SJSA1 (cell line): ENCODE results near the gene BLMH. TPM values are rescaled to one million over a fixed set of nuclear protein-coding genes. Genes with fewer than 3 reads are reported as not detected.
"Not testable (repeated sequence)": the region's sequence is repeated elsewhere in the genome, so short reads cannot be mapped to it uniquely, and the experiment has no call there.

ENCODE experiments used
- DNase-seq, 2 experiments: peaks; one replicate each; pipeline ENCODE4 v3.0.0-alpha.2; 2015 to 2020; ENCODE audit warnings: low spot score in 2 of 2, low read depth in 1 of 2
- H3K27ac ChIP-seq: fragments of 250-450 bp; sonication (Bioruptor Pico); 2 replicates; pipeline ENCODE4 v1.5.1; 2020; ENCODE audit warnings: mild to moderate bottlenecking, moderate library complexity
- H3K27me3 ChIP-seq: fragments of 250-450 bp; sonication (Bioruptor Pico); replicated peaks from 2 replicates; pipeline ENCODE4 v1.5.1; 2020; ENCODE audit warnings: mild to moderate bottlenecking, moderate library complexity
- H3K36me3 ChIP-seq: fragments of 250-450 bp; sonication (Bioruptor Pico); 2 replicates; pipeline ENCODE4 v1.5.1; 2020; ENCODE audit warnings: mild to moderate bottlenecking
- H3K4me1 ChIP-seq: fragments of 250-450 bp; sonication (Bioruptor Pico); replicated peaks from 2 replicates; pipeline ENCODE4 v1.6.1; 2021; ENCODE audit warnings: mild to moderate bottlenecking
- H3K4me3 ChIP-seq: fragments of 250-450 bp; sonication (Bioruptor Pico); 2 replicates; pipeline ENCODE4 v1.5.1; 2020; ENCODE audit warnings: mild to moderate bottlenecking
- H3K9me3 ChIP-seq: fragments of 250-450 bp; sonication (Bioruptor Pico); replicated peaks from 2 replicates; pipeline ENCODE4 v1.5.1; 2020; ENCODE audit warnings: mild to moderate bottlenecking
- total RNA-seq: library from RNA; depleted of rRNA; stranded (reverse); fragments of >200 nt; shearing (Covaris generic); gene quantifications from 2 replicates; pipeline ENCODE4 v1.2.3, GENCODE V29; 2014; rRNA removed

BLMH gene
- total RNA-seq, 1 experiment from 2014 or later = 65.7 TPM

GRCh38 chr17:30209930-30210329 lies 81.8 kb downstream of the BLMH start:
- 0 out of 2 replicates have a peak, but pooled peaks cover 3% of the 10 kb centered on the region for H3K27me3 ChIP-seq
- H3K4me1 ChIP-seq = no peaks in the 10 kb centered on the region
- no peaks in the 10 kb centered on the region for H3K36me3 ChIP-seq
- no peak for DNase-seq
- no peak overlapping the region for H3K4me3 ChIP-seq
- no peaks in the 10 kb centered on the region for H3K9me3 ChIP-seq
- H3K27ac ChIP-seq = no peak overlapping the region

DNA sequence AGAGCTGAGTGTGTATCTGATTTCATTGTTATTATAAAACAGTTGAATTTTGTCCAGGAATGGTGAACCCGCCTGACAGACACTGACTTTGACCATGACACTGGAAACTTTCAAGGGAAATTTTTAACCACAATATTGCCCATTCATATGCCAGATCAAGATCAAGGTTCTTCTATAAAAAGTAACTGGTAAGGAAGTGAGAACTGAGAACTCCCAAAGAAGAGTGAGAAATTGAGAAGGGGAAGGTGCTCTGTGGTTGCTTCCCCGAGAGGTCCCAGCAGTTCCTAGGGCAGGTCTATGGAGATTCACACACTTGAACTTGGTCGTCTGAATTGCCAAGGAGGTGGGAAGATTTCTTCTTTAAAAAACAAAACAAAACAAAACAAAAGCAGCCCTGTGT lies 83.5 kb downstream of the BLMH start:
- H3K27ac ChIP-seq = no peak overlapping the region
- no peak overlapping the region for H3K4me3 ChIP-seq
- H3K36me3 ChIP-seq = no peaks in the 10 kb centered on the region
- H3K9me3 ChIP-seq = no peaks in the 10 kb centered on the region
- H3K4me1 ChIP-seq = no peaks in the 10 kb centered on the region
- 0 out of 2 replicates have a peak, but pooled peaks cover 3% of the 10 kb centered on the region for H3K27me3 ChIP-seq
- DNase-seq = no peak

- no peak overlapping the region for H3K27ac ChIP-seq
- no peaks in the 10 kb centered on the region for H3K36me3 ChIP-seq
- DNase-seq = no peak
- no peak overlapping the region for H3K4me3 ChIP-seq
- H3K9me3 ChIP-seq = no peaks in the 10 kb centered on the region
- H3K27me3 ChIP-seq = 0 out of 2 replicates have a peak, but pooled peaks cover 3% of the 10 kb centered on the region
- no peaks in the 10 kb centered on the region for H3K4me1 ChIP-seq
These were observed 84.1 kb downstream of the BLMH start for GRCh38 chr17:30207655-30208054.

DNA sequence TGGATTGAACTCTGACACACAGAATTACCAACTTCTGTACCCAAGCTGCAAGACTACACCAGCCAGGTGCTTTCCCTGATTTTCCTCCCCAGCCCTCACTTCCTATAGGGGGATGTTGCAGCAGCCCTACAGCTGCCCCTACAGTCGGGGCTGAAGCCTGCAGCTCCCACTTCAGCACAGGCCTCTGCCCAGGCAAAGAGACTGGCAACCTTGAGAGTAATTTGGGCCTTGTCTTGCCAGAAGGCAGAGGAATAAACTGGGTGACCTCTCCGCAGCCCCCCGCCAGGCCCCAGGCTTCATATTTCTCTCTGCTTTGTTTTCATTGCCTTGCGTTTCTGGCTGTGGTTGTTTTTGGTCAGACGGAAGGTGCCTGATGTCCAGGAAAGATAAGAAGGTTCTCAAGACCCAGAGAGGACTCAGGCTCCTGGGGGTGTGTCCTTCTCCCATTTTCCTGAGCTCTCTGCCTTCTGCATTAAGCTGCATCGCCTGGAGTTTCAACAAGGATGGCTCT lies 88.2 kb downstream of the BLMH start:
- 0 out of 2 replicates have a peak, but pooled peaks cover 3% of the 10 kb centered on the region for H3K27me3 ChIP-seq
- H3K4me3 ChIP-seq = no peak overlapping the region
- H3K4me1 ChIP-seq = no peaks in the 10 kb centered on the region
- H3K36me3 ChIP-seq = no peaks in the 10 kb centered on the region
- no peak overlapping the region for H3K27ac ChIP-seq
- DNase-seq = no peak
- no peaks in the 10 kb centered on the region for H3K9me3 ChIP-seq

- not testable (repeated sequence) for H3K9me3 ChIP-seq, DNase-seq, H3K27me3 ChIP-seq, H3K36me3 ChIP-seq, H3K4me1 ChIP-seq, H3K27ac ChIP-seq, H3K4me3 ChIP-seq
These were observed 91.1 kb downstream of the BLMH start for GRCh38 chr17:30200656-30201055.

GRCh38 chr17:30200106-30200505 lies 91.6 kb downstream of the BLMH start:
- H3K27ac ChIP-seq = no peak overlapping the region
- no peaks in the 10 kb centered on the region for H3K36me3 ChIP-seq
- no peaks in the 10 kb centered on the region for H3K9me3 ChIP-seq
- no peak for DNase-seq
- 0 out of 2 replicates have a peak, but pooled peaks cover 2% of the 10 kb centered on the region for H3K27me3 ChIP-seq
- H3K4me1 ChIP-seq = no peaks in the 10 kb centered on the region
- H3K4me3 ChIP-seq = no peak overlapping the region

DNA sequence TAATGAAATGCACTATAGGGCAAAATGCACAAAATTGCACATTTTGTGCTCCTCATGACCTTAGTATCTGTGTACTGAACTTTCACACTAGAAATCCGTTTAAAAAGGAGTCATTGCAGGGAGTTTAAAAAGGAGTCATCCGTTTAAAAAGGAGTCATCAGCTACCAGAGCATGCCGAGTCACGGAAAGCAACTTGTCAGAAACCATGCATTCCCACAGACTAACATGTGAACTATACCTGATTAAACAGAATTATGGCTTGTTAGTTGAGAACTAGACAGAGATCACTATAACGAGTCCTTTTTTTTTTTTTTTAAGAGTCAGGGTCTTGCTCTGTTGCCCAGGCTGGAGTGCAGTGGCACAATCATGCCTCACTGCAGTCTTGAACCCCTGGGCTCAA lies 92.1 kb downstream of the BLMH start:
- no peak for DNase-seq
- Histone ChIP-seq H3K36me3 (no peaks in the 10 kb centered on the region), H3K27ac (no peak overlapping the region), H3K9me3 (no peaks in the 10 kb centered on the region), H3K4me1 (no peaks in the 10 kb centered on the region), H3K27me3 (no peaks in the 10 kb centered on the region), H3K4me3 (no peak overlapping the region)

Other genes with a start within 250 kb of the BLMH start
- gene NSRP1, start 175.1 kb downstream of the BLMH start, total RNA-seq = 10.9 and 15.9 TPM in 2 replicates
- not detected in 2 replicates for gene SLC6A4, start 56.2 kb downstream of the BLMH start, total RNA-seq
- gene TMIGD1, start 42.1 kb upstream of the BLMH start, total RNA-seq = not detected in 2 replicates
- gene CPD, start 87.0 kb upstream of the BLMH start, total RNA-seq = 35.1 and 43.6 TPM in 2 replicates
- 26.3 and 33.8 TPM in 2 replicates for gene GOSR1, start 185.5 kb upstream of the BLMH start, total RNA-seq